HG02870 (cell line): ENCODE results near the gene FXYD6.

ENCODE experiments used
- ATAC-seq: cut with Tn5 transposase; IDR thresholded peaks from one replicate; pipeline ENCODE4 v1.9.1; 2021; ENCODE audit warnings: mild to moderate bottlenecking, moderate library complexity; ENCODE audit not compliant: unreplicated experiment

FXYD6 gene

DNA sequence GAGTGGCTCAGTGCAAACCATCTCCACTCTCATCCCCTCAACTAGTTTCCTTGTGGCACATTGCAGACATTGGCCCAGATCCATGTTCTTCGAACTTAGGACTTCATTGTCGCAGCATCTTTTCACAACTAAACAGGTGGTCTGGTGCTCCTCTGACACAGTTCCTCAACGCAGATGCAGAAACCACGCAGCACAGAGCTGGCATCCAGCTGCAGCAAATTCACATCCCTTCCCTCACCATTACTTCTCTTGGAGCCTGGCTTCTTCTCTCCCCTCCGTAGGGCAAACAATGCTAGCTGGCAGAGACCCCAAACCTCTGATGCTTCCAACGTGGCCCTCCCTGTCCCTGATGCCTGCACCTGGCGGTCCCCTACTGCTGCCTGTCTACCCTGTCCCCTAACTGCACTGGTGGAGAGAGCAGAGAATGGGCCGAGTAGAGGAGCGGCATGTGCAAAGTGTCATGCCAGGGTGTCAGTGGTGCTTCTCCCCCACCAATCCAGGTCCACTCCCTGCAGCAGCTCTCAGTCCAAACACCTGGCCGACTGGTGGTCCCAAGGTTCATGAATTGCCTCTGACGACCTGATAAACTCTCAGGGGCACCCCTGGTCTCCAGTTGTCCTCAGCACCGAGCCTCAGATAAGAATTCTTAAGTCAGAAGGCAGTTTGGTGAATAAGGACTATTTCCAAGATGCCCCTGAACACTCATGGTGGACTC, 34.6 kb upstream of the FXYD6 start:
- ATAC-seq: no peak

DNA sequence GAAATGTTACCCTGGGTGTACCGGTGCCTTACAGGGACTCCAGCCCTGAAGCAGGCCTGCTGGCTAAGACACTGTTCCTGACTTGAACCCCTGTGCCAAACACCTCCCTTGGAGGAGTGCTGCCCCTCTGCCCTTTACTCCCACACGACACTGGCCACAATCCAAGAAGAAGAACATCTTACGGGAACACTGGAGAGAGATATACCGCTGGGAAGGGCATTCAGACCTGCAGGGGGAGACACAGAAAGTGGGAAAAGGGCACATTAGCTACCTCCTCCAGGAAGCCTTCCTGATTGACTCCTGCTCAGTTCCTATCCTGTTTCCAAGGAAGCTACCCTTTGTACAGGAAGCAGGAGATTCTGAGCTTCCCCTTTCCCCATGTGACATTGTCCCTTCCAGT, 34.1 kb upstream of the FXYD6 start:
- ATAC-seq: no peak

GRCh38 chr11:117909611-117910382, 33.3 kb upstream of the FXYD6 start:
- ATAC-seq: no peak

DNA sequence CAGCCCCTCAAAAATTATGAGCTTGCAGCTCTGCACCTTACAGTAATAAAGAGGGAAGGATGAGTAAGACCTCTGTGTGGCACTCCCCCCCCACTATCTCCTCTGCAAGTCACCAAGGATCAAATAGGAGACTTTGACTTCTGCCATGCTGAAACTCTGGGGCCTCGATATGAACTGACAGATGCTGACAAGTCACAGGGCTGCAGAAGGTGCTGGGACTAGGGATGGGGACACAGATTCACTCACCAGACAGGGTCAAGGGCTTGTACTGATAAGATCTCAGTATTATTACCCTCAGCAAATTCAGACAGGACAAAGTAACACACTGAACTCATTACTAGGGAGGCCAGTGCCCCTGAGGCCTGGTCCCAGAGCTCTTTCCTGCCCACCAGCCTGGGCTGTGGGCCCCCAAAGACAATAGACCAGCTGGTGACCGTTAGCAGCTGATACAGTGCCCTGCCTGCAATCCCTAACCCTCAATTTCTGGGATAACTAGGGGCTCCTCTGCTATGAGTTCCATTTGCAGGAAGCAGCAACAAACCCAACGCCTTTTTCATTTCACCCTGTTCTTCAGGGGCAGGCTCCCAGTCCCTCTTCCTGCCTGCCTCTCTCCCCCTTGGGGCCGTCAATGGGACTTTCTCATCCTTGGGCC, 32.6 kb upstream of the FXYD6 start:
- no peak for ATAC-seq

GRCh38 chr11:117908109-117908895, 31.8 kb upstream of the FXYD6 start:
- no peak for ATAC-seq

- no peak for ATAC-seq
These were observed 31.0 kb upstream of the FXYD6 start for GRCh38 chr11:117907276-117908108.

DNA sequence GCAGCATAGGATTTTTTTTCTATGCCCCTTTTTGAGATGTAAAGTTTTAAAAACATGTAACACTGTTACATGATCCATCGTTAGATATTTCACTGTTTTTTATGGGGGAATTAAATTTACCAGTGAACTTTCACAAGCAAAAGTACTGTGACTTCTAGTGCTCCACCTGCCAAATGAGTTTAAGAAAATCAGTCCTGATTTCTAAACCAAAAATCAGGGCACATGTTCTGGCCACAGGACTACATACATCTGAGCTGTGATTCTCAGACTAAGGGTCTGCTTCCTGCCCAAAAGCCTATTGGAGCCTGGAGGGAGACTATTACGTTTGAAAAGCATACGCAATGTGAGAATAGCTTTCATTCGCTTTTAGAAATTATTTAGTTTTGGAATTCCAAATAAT, 30.3 kb upstream of the FXYD6 start:
- ATAC-seq: no peak

GRCh38 chr11:117906126-117906525, 29.7 kb upstream of the FXYD6 start:
- no peak for ATAC-seq

DNA sequence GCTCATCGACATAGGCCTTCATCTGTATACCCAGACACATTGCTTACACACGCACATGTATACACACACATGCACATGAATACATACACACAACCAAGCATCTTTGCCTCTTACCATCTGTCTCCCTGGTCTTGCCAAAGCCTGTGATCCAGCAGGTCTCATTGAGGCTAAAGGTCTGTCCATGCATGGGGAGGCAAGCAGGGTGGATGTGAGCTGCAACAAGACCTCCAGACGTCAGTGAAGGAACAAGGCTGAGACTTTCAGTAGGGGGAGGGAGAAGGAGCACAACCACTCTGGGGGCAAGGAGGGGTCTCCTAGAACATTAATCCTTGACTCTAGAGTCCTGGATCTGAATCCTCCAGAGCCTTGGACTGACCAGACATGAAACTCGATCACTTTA, 29.1 kb upstream of the FXYD6 start:
- ATAC-seq: no peak

GRCh38 chr11:117903505-117904382, 27.3 kb upstream of the FXYD6 start:
- no peak for ATAC-seq

GRCh38 chr11:117902001-117902845, 25.8 kb upstream of the FXYD6 start:
- ATAC-seq: no peak

GRCh38 chr11:117901601-117902000, 25.1 kb upstream of the FXYD6 start:
- ATAC-seq: no peak

GRCh38 chr11:117900720-117901440, 24.4 kb upstream of the FXYD6 start:
- ATAC-seq: no peak

DNA sequence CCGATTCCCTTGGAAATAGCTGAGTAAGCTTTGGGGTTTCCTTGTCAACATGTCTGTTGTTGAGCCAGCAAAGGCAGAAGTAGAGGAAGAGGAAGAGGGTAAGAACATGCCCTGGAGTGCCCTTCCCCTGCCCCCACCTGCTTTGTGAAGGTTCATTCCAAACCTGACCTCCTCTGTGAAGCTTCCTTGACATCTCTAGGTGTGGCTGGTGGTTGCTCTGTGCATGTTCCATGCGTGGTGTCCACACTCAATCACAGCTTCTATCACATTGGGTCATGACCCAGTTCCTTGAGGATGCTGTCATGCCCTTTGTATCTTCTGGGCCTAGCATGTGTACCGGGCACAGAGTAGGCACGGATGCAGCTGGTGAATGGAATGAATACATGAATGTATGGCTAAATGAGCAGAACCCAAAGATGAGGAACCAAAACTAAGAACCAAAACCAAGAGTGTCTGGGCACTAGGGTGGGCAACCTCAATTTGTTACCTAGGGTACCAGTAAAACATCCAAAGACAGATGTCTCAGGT, 23.7 kb upstream of the FXYD6 start:
- no peak for ATAC-seq

DNA sequence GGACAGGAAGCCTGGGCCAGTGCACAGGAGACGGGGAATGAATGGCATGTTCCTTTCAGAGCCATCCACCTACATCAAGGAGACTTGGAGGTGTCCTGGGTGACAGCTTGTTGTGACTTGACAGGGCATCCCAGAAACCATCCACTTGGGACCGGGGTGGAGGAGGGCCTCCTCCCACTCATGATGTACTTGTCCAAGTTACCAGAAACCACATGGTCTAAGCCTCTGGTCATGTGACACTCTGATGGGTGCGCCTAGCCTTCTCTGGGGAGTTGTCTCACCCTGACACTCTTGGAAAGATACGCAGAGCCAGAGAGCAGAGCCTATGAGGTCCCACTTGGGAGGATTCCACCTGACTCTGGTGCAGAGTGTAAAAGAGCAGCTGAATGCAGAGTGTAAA, 21.6 kb upstream of the FXYD6 start:
- ATAC-seq: no peak

- ATAC-seq: no peak
These were observed 16.2 kb upstream of the FXYD6 start for GRCh38 chr11:117892651-117893050.

DNA sequence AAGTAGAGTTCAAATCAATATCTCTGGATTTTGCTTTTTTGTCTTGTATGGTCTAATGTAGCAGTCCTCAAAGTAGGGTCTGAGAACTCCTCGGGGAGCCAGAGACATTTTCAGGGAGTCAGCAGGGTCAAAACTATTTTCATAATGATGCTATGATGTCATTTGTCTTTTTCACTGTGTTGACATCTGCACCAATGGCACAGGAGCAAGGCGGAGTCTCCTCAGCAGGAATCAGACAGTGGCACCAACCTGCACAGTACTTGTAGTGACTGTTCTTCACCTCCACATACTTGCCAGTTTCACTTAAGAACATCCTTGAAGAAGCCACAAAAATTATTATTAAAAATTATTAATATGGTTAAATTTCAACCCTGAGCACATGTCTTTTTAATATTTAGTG, 14.9 kb upstream of the FXYD6 start:
- no peak for ATAC-seq
